ENCODE data around the gene RGL1.

The RGL1 gene

GRCh38 chr1:183774938-183775337 is 30.0 kb upstream of the RGL1 start:
- Histone ChIP-seq H3K4me3 (ENCODE audit: low read depth in 1 of 2, low read length in 1 of 2) (no peak overlapping the region), H3K27ac (no peak overlapping the region), H3K36me3 (no peaks in the 10 kb centered on the region), H3K27me3 (no peaks in the 10 kb centered on the region), H3K9me3 (no peaks in the 10 kb centered on the region), H3K4me1 (ENCODE audit: control insufficient read depth in 1 of 2, insufficient read depth in 1 of 2, low read depth in 1 of 2, low read length in 1 of 2) (no peaks in the 10 kb centered on the region)
- TF ChIP-seq CTCF (IDR thresholded peaks at IDR 0.05), result no peak

GRCh38 chr1:183776731-183777130 is 28.2 kb upstream of the RGL1 start:
- H3K36me3 ChIP-seq, result no peaks in the 10 kb centered on the region
- no peaks in the 10 kb centered on the region for H3K4me1 ChIP-seq (ENCODE audit: control insufficient read depth in 1 of 2, insufficient read depth in 1 of 2, low read depth in 1 of 2, low read length in 1 of 2)
- H3K4me3 ChIP-seq (ENCODE audit: low read depth in 1 of 2, low read length in 1 of 2), result no peak overlapping the region
- H3K27me3 ChIP-seq, result no peaks in the 10 kb centered on the region
- TF ChIP-seq CTCF (IDR thresholded peaks at IDR 0.05), result no peak
- H3K9me3 ChIP-seq, result no peaks in the 10 kb centered on the region
- no peak overlapping the region for H3K27ac ChIP-seq

- H3K36me3 ChIP-seq, result no peaks in the 10 kb centered on the region
- H3K9me3 ChIP-seq, result no peaks in the 10 kb centered on the region
- H3K4me3 ChIP-seq (ENCODE audit: low read depth in 1 of 2, low read length in 1 of 2), result no peak overlapping the region
- no peak for TF ChIP-seq CTCF (IDR thresholded peaks at IDR 0.05)
- no peaks in the 10 kb centered on the region for H3K27me3 ChIP-seq
- no peaks in the 10 kb centered on the region for H3K4me1 ChIP-seq (ENCODE audit: control insufficient read depth in 1 of 2, insufficient read depth in 1 of 2, low read depth in 1 of 2, low read length in 1 of 2)
- H3K27ac ChIP-seq, result no peak overlapping the region
Observed at GRCh38 chr1:183777328-183777727, 27.6 kb upstream of the RGL1 start.

GRCh38 chr1:183778045-183778444 is 26.9 kb upstream of the RGL1 start:
- no peaks in the 10 kb centered on the region for H3K9me3 ChIP-seq
- H3K27me3 ChIP-seq, result no peaks in the 10 kb centered on the region
- TF ChIP-seq CTCF (IDR thresholded peaks at IDR 0.05), result no peak

GRCh38 chr1:183778568-183779433 is 26.1 kb upstream of the RGL1 start:
- no peaks in the 10 kb centered on the region for H3K9me3 ChIP-seq
- no peaks in the 10 kb centered on the region for H3K36me3 ChIP-seq
- no peak overlapping the region for H3K27ac ChIP-seq
- no peak for TF ChIP-seq CTCF (IDR thresholded peaks at IDR 0.05)
- H3K4me1 ChIP-seq (ENCODE audit: control insufficient read depth in 1 of 2, insufficient read depth in 1 of 2, low read depth in 1 of 2, low read length in 1 of 2), result no peaks in the 10 kb centered on the region
- H3K27me3 ChIP-seq, result no peaks in the 10 kb centered on the region
- no peak overlapping the region for H3K4me3 ChIP-seq (ENCODE audit: low read depth in 1 of 2, low read length in 1 of 2)

More at GRCh38 chr1:183778045-183778444, 26.9 kb upstream of the RGL1 start:
- Histone ChIP-seq H3K4me3 (ENCODE audit: low read depth in 1 of 2, low read length in 1 of 2) (no peak overlapping the region), H3K4me1 (ENCODE audit: control insufficient read depth in 1 of 2, insufficient read depth in 1 of 2, low read depth in 1 of 2, low read length in 1 of 2) (no peaks in the 10 kb centered on the region), H3K27ac (no peak overlapping the region), H3K36me3 (no peaks in the 10 kb centered on the region)
